Ishikawa (cell line): ENCODE measurements around the gene C6orf47.

Source experiments
- CEBPB ChIP-seq: IDR thresholded peaks from 2 replicates; pipeline ENCODE4 v1.6.1; 2012
- CREB1 ChIP-seq: IDR thresholded peaks from 2 replicates; pipeline ENCODE4 v1.6.1; 2012; ENCODE audit warnings: low read depth
- EGR1 ChIP-seq: IDR thresholded peaks from 2 replicates; pipeline ENCODE4 v1.6.1; 2012
- EP300 ChIP-seq: IDR thresholded peaks from 2 replicates; pipeline ENCODE4 v1.6.1; 2012; ENCODE audit warnings: borderline replicate concordance
- FOXM1 ChIP-seq: IDR thresholded peaks from 2 replicates; pipeline ENCODE4 v1.6.1; 2012; ENCODE audit warnings: low read depth, borderline replicate concordance
- MAX ChIP-seq: IDR thresholded peaks from 2 replicates; pipeline ENCODE4 v1.6.1; 2012
- NFIC ChIP-seq: IDR thresholded peaks from 2 replicates; pipeline ENCODE4 v1.6.1; 2012
- RAD21 ChIP-seq: IDR thresholded peaks from 2 replicates; pipeline ENCODE4 v1.6.1; 2012; ENCODE audit warnings: low read depth
- REST ChIP-seq: IDR thresholded peaks from 2 replicates; pipeline ENCODE4 v1.6.1; 2012; ENCODE audit warnings: low read depth, mild to moderate bottlenecking
- TAF1 ChIP-seq: IDR thresholded peaks from 2 replicates; pipeline ENCODE4 v1.6.1; 2012; ENCODE audit warnings: low read depth, mild to moderate bottlenecking
- TCF12 ChIP-seq: IDR thresholded peaks from 2 replicates; pipeline ENCODE4 v1.6.1; 2012; ENCODE audit warnings: low read depth
- TEAD4 ChIP-seq: IDR thresholded peaks from 2 replicates; pipeline ENCODE4 v1.6.1; 2012
- USF1 ChIP-seq: IDR thresholded peaks from 2 replicates; pipeline ENCODE4 v1.6.1; 2012
- YY1 ChIP-seq: IDR thresholded peaks from 2 replicates; pipeline ENCODE4 v1.6.1; 2012; ENCODE audit warnings: low read depth
- ZBTB7A ChIP-seq: IDR thresholded peaks from 2 replicates; pipeline ENCODE4 v1.6.1; 2012; ENCODE audit warnings: low read depth

C6orf47 gene

DNA sequence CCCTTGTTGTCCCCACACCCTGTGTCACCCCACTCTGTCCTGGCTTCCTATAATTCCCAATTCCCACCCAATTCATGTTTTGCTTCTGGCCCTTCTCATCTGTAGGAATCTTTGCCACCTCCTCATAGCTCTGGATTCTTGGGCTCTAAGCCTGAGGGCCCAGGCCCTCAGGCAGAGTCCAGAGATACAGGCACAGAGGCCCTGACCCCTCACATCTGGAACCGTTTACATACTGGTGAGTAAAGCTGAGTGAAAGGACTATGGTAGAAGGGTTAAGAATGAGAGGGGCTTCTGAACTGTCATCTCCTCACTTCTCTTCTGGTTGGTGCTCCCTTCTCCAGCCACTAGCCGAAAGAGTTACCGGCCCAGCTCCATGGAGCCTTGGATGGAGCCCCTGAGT, 26.4 kb downstream of the C6orf47 start:
- TF ChIP-seq CREB1 (no peak), MAX (no peak), EP300 (no peak), NFIC (no peak), ZBTB7A (no peak), TEAD4 (no peak), REST (no peak), CEBPB (no peak), YY1 (no peak), USF1 (no peak), TAF1 (no peak), RAD21 (no peak), EGR1 (no peak), FOXM1 (no peak), TCF12 (no peak)

GRCh38 chr6:31633447-31633846, 27.1 kb downstream of the C6orf47 start:
- no peak for TF ChIP-seq USF1
- TF ChIP-seq NFIC: no peak
- no peak for TF ChIP-seq FOXM1
- TF ChIP-seq CEBPB: no peak
- no peak for TF ChIP-seq TAF1
- no peak for TF ChIP-seq TEAD4
- TF ChIP-seq MAX: no peak
- TF ChIP-seq TCF12: no peak
- no peak for TF ChIP-seq RAD21
- no peak for TF ChIP-seq CREB1
- no peak for TF ChIP-seq EP300
- no peak for TF ChIP-seq REST

- TF ChIP-seq ZBTB7A: no peak
- no peak for TF ChIP-seq USF1
- no peak for TF ChIP-seq TAF1
- no peak for TF ChIP-seq FOXM1
- no peak for TF ChIP-seq EP300
- no peak for TF ChIP-seq EGR1
- no peak for TF ChIP-seq REST
- no peak for TF ChIP-seq MAX
- no peak for TF ChIP-seq NFIC
- no peak for TF ChIP-seq RAD21
- no peak for TF ChIP-seq YY1
- TF ChIP-seq TEAD4: no peak
- TF ChIP-seq CREB1: no peak
- no peak for TF ChIP-seq CEBPB
- TF ChIP-seq TCF12: no peak
Measured at GRCh38 chr6:31632279-31632946, 28.2 kb downstream of the C6orf47 start.
